HG02840 (cell line): Measurements from ENCODE around the gene SPSB2.
"Not testable (repeated sequence)": the region's sequence is repeated elsewhere in the genome, so short reads cannot be mapped to it uniquely, and the experiment has no call there.

Experiments
- ATAC-seq: cut with Tn5 transposase; IDR thresholded peaks from one replicate; pipeline ENCODE4 v1.9.1; 2021; ENCODE audit warnings: mild to moderate bottlenecking, moderate library complexity, moderate number of reproducible peaks; ENCODE audit not compliant: unreplicated experiment, low FRiP score

SPSB2 gene

DNA sequence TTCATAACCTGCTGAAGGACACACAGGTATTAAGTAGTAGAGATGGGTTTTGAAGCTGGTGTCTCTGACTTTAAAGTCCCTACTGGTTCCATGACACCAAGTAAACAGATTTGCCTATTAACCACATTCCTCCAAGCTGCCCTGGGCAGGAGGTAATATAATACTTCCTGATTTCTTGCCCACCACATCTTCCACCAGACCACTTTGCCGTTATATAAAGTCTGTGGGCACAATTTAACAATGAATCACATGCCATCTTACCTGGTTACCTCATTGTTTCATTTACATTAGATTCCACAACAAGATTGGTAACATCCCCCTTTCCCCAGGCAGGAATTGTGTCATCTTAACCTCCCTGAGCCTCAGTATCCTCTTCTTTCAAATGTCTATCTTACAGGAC lies 30.6 kb upstream of the SPSB2 start:
- no peak for ATAC-seq

DNA sequence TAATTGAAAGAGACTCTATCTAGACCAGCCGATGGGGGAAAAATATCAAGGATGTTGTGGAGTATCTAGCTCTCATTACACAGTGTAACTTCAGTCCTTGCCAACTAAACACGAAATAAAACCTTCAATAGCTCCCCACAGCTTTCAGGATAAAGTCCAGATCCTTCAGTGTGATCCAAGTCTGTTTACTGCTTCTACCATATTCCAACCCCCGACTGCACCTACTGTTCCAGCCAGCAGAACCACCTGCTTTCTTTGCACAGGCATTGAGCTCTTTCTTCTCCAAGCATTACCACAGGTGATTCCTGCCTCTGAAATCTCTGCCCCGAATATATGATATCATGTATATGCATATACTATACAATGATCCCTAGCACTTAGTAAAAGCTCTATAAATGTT lies 29.3 kb upstream of the SPSB2 start:
- ATAC-seq: no peak

DNA sequence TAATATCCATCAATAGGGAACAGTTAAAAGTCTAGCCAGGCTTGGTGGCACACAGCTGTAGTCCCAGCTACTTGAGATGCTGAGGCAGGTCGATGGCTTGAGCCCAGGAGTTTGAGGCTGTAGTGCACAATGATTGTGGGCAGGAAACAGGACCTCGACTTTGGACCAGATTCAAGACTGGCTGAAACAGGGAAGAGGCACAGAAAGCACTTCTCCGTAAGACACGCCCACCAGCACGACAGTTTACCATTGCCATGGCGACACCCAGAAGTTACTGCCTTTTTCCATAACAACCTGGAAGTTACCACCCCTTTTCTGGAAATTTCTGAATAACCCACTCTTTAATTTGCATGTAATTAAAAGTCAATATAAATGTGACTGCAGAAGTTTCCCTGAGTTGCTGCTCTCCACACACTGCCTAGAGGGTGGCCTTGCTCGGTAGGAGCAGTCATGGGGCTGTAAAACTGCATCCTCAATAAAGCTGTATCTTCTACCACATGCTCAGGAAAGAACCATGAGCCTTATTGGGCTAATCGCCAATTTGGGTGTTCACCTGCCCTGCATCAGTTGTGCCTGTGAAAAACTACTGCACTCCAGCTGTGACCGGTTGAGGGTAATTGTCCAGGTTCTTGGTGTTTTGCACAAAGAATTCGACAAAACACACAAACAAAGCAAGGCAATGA lies 26.9 kb upstream of the SPSB2 start:
- no peak for ATAC-seq

DNA sequence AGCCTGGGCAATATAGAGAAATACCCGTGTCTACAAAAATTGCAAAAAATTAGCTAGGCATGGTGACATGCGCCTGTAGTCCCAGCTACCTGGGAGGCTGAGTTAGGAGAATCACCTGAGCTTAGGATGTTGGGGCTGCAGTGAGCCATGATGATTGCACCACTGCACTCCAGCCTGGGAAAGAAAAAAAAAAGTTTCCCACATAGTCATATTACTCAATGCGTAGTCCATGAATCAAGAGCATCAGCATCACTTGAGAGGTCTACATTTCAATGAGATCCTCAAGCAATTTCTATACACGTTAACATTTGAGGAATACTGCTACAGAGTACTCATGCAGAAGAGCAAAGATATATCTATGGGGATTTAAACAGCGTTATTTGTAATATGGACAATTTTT lies 26.3 kb upstream of the SPSB2 start:
- no peak for ATAC-seq

DNA sequence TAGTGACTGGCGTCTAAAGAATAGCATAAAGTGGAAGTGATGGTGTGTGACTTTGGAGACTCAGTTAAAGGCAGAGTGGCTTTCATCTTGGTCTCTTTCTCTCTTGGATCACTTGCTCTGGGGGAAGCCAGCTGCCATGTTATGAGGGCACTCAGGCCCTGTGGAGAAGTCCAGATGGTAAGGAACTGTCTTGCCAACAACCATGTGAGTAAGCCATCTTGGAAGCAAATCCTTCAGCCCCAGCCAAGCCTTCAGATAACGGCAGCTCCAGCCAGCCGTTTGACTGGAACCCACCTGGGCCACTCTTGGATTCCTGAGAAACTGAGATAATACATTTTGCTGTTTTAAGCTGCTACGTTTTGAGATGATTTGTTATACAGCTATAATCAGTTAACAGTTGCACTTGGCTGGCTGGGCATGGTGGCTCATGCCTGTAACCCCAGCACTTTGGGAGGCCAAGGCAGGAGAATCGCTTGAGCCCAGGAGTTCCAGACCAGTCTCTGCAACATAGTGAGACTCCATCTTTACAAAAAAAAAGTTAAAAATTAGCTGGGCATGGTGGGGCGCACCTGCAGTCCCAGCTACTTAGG lies 23.8 kb upstream of the SPSB2 start:
- no peak for ATAC-seq

DNA sequence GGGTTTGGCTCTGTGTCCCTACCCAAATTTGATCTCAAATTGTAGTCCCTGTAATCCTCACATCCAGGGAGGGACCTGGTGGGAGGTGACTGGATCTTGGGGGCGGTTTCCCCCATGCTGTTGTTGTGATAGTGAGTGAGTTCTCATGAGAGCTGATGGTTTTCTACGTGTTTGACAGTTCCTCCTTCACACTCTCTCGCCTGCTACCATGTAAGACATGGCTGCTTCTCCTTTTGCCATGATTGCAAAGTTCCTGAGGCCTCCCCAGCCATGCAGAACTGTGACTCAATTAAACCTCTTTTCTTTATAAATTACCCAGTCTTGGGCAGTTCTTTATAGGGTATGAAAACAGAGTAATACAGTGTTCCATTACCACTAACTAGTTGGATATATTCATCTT lies 21.2 kb upstream of the SPSB2 start:
- ATAC-seq: no peak

DNA sequence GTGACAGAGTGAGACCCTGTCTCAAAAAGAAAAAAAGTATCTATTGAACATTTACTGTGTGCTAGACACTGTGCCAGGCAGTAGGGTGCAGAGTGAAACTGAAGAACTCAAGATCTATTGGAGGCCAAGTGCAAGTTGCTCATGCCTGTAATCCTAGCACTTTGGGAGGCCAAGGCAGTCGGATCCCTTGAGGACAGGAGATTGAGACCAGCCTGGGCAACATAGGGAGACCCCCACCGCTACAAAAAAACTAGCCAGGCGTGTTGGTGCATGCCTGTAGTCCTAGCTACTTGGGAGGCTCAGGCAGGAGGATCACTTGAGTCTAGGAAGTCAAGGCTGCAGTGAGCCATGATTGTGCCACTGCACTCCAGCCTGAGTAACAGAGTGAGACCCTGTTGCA lies 19.6 kb upstream of the SPSB2 start:
- ATAC-seq: not testable (repeated sequence)

DNA sequence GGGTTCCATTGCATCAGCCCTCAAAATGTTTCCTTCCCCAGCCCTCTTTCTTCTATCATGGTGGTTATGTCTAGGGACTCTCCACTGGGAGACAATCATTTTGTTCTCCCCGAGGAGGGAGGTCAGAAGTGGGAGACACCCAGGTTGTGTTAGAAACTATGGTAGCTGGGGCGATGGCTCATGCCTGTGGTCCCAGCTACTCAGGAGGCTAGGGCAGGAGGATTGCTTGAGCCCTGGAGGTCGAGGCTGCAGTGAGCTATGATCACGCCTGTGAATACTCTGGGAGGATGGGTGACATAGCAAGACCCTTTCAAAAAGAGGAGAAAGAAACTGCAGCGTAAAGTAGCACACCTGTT lies 18.5 kb upstream of the SPSB2 start:
- ATAC-seq: no peak

DNA sequence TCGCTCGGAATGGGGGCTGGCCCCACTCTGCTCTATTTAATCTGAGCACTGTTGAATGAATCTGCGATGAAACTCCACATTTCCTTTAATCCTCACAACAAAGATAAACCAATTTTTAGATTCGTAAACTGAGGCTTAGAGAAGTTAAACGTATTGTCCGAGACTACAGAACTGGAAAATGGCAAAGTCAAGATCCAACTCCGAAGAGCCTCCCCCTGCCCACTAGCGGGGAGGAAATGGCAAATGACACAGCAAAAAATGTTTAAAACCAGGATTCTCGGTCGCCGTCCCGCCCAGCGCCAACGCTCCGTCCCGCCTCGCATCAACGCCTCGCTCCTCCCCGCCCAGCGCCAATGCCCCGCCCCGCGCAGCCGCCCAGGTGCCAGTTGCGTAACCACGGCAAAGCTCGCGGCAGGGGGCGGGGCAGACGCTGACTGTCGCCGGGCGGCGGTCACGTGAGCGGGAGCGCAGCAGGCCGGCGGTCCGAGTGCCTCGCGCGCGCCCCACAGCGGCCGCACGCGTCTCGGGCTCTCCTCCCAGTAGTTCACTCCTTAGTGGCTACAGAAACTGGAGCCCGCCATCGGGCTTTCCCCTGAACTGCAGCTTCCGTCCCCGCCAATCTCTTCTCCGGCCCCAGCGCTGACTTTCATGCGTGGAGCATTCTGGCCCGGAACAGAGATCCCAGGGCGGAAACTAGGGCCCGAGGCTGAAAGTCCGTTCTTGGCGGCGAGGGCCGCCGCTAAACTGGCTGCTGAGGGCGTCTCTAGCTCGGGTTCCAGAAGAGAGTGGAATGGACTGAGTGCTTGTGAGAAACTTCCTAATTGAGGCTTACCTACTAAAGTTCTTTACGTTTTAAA lies 17.9 kb upstream of the SPSB2 start:
- peak; percentile 93 for ATAC-seq

DNA sequence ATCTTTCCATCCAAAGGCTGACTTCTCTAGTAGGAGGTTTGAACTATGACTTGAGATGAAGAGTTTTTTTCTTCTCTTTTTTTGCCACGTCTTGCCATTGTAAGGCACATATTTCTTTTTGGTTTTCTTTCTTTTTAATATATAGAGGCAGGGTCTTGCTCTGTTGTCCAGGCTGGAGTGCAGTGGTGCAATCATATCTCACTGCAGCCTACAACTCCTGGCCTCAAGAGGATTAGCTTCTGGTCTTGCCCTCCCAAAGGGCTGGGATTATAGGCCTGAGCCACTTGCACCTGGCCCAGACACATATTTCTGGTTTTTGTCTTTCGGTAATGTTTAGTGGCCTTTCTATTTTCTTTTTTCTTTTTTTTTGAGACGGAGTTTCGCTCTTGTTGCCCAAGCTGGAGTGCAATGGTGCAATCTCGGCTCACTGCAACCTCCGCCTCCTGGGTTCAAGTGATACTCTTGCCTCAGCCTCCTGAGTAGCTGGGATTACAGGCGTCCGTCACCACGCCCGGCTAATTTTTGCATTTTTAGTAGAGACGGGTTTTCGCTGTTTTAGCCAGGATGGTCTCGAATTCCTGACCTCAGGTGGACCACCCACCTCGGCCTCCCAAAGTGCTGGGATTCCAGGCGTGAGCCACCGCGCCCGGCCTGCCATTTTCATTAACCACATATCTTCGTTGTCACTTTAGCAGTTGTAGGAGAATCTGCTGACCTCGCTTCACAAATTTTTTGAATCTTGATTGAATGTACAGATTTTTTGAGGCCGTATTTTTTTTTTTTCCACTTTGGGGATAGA lies 16.9 kb upstream of the SPSB2 start:
- ATAC-seq: not testable (repeated sequence)

DNA sequence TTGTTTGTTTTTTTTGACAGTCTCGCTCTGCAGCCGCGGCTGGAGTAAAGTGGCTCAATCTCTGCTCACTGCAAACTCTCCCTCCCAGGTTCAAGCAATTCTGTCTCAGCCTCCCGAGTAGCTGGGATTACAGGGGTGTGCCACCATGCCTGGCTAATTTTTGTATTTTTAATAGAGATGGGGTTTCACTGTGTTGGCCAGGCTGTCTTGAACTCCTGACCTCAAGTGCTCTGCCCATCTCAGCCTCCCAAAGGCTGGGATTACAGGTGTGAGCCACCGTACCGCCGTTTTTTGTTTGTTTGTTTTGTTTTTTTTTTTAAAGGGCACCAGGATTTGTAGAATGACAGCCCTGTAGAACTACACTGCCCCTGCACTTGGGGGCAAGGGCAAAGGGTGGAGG lies 15.7 kb upstream of the SPSB2 start:
- ATAC-seq: not testable (repeated sequence)

DNA sequence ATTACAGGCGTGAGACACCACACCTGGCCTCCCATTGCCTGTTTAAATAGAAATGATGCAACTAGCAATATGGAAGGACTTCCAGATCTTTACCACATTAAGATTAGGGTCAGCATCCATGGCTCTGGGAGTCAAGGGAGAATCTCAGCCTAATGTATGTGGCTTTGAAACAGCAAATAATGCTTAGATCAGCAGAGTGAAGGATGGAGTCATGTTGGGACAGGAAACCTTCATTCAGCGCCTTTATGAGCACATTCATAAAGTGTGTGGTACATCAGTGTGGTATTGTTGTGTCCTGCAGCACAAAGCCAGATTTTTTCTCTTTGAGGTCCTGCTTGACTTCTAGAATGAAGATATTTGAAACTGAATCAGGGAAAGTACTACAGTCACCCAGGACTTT lies 15.3 kb upstream of the SPSB2 start:
- no peak for ATAC-seq

DNA sequence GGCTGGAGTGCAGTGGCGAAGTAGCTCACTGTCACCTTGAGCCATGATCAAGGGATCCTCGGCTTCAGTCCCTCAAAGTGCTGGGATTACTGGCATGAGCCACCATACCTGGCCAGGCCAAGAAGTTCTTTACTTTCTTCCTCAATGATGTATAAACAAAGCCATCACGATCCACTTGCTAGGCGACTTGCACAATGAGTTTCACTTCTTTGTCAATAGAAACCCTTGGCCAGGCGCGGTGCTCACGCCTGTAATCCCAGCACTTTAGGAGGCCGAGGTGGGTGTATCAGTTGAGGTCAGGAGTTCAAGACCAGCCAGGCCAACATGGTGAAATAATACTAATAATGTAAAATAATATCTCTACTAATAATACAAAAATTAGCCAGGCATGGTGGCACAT lies 14.4 kb upstream of the SPSB2 start:
- ATAC-seq: no peak

DNA sequence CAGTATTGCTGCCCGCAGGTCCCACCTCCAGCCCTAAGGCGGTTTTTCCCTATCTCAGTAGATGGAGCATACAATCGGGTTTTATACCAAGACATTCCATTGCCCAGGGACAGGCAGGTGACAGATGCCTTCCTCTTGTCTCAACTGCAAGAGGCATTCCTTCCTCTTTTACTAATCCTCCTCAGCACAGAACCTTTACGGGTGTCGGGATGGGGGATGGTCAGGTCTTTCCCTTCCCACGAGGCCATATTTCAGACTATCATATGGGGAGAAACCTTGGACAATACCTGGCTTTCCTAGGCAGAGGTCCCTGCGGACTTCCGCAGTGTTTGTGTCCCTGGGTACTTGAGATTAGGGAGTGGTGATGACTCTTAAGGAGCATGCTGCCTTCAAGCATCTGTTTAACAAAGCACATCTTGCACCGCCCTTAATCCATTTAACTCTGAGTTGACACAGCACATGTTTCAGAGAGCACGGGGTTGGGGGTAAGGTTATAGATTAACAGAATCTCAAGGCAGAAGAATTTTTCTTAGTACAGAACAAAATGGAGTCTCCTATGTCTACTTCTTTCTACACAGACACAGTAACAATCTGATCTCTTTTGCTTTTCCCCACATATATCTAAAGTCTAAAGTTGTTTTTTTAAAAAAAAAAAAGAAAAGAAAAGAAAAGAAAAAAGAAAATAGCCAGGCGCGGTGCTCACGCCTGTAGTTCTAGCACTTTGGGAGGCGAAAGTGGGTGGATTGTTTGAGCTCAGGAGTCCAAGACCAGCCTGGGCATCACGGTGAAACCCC lies 13.3 kb upstream of the SPSB2 start:
- not testable (repeated sequence) for ATAC-seq

DNA sequence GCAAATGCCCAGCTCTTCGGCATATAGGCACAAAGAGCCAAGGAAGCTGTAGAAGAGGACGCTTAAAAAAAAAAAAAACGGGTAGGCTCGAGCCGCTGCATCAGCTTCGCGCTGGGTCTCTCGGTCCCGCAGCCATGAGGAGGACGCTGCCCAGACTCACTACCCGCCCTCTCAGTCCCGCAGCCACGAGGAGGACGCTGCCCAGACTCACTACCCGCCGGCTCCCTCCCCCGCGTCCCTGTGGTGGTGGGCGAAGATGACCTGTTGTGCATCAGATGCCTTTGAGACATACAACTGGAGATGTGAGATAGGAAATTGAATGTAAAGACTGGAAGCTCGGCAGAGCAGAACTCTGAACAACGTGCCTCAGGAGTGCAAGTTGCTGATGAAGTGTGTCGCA lies 11.4 kb upstream of the SPSB2 start:
- ATAC-seq: no peak

DNA sequence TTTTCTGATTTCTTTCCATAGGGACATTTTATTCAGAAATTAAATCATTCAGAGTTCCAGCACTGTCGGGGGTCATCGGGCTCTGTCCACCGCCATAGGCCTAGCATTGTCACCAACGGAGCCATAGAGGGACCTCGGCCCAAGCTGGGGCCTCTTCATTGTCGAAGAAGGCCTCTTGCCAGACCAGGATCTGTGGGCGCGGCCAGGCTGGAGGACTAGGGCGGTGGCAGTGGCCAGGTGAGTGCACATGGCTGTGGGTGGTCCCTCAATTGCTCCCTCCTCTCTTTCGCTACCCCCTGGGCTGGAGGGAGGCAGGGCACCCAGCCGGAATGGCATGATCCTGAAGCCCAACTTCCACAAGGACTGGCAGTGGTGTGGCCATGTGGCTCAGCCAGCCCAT lies 10.6 kb upstream of the SPSB2 start:
- no peak for ATAC-seq

DNA sequence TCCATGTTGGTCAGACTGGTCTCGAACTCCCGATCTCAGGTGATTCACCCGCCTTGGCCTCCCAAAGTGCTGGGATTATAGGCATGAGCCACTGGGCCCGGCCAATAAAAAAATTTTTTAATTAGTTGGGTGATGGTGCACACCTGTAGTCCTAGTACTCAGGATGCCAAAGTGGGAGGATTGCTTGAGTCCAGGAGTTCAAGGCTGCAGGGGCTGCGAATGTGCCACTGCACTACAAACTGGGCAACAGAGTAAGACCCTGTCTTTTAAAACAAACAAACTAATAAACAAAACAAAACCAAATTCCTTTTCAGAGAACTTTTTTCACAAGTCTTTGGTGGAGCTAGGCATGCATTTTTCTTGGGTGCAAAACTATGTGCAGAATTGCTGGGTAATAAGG lies 10.1 kb upstream of the SPSB2 start:
- no peak for ATAC-seq

DNA sequence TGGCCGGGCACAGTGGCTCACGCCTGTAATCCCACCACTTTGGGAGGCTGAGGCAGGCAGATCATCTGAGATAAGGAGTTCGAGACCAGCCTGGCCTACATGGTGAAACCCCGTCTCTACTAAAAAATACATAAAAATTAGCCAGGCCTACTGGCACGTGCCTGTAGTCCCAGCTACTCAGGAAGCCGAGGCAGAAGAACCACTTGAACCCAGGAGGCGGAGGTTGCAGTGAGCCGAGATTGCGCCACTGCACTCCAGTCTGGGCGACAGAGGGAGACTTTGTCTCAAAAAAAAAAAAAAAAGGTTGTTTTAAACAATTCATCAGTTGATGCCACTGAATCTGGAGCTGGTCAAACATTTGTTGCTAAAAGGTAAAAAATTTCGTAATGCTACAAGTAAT lies 6.7 kb upstream of the SPSB2 start:
- not testable (repeated sequence) for ATAC-seq

DNA sequence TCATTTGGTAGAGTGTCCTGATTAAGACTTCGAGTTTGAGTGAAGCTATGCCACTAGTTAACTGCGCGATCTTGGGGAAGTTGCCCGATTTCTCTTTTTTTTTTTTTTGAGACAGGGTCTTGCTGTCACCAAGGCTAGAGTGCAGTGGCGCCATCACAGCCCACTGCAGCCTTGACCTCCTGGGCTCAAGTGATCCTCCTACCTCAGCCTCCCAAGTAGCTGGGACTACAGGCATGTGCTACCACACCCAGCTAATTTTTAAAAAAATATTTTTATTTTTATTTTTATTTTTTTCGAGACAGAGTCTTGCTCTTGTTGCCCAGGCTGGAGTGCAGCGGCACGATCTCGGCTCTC lies 889 bp upstream of the SPSB2 start:
- not testable (repeated sequence) for ATAC-seq
